ENCODE data around the gene ZNF329. TPM values are rescaled to one million over a fixed set of nuclear protein-coding genes. Genes with fewer than 3 reads are reported as not detected.

ZNF329 gene
- total and polyA plus RNA-seq, 9 of the 15 experiments (the other 6 are each of a cell fraction or from before 2014, with no cell fraction given): 0.21 to 3.6 (median 2.2) TPM

- TF ChIP-seq MGA (IDR thresholded peaks at IDR 0.05) (no peak), CUX1 (CRISPR knock-in tag; IDR thresholded peaks at IDR 0.05) (no peak), ETS1 (conservative IDR thresholded peaks at IDR 0.05; ENCODE audit: control insufficient read depth, low read depth, low read length) (0 out of 2 replicates have a peak, but pooled peaks have one; percentile 41), ZNF274 (IDR thresholded peaks at IDR 0.05; ENCODE audit: borderline replicate concordance, low read depth, low read length) (peak; percentile 96), IRF2 (CRISPR knock-in tag; IDR thresholded peaks at IDR 0.05) (no peak), BRF2 (IDR thresholded peaks at IDR 0.05; ENCODE audit: borderline replicate concordance, insufficient read depth, insufficient read length) (no peak)
Measured at GRCh38 chr19:58107778-58108545, 42.6 kb downstream of the ZNF329 start (continued).

All from K562 (cell line).